ENCODE results near the gene CCZ1. TPM values are rescaled to one million over a fixed set of nuclear protein-coding genes. Genes with fewer than 3 reads are reported as not detected.
"Not testable (repeated sequence)": the region's sequence is repeated elsewhere in the genome, so short reads cannot be mapped to it uniquely, and the experiment has no call there.

CCZ1 gene
- total RNA-seq, 1 experiment from 2014 or later = 56.2 TPM

- H3K4me3 ChIP-seq (ENCODE audit: low read length); H3K9ac ChIP-seq (ENCODE audit: low read length); H3K4me2 ChIP-seq (ENCODE audit: low read length); CTCF ChIA-PET; BruUV-seq (replicated peaks); ATAC-seq; H3K4me1 ChIP-seq (ENCODE audit: insufficient read depth, low read length); H3K9me2 ChIP-seq (replicated peaks; ENCODE audit: low read length); H3K79me2 ChIP-seq (ENCODE audit: low read length); H3K27me3 ChIP-seq (ENCODE audit: low read length); H3F3A ChIP-seq (ENCODE audit: low read length, unreplicated experiment); H3K9me3 ChIP-seq (ENCODE audit: low read length); H4K20me1 ChIP-seq (ENCODE audit: low read length); DNase-seq; H3K36me3 ChIP-seq (ENCODE audit: low read depth, low read length); H3K27ac ChIP-seq (ENCODE audit: low read length); POLR2A ChIA-PET (ENCODE audit: unreplicated experiment); H2AFZ ChIP-seq (ENCODE audit: low read length): not testable (repeated sequence)
- intact Hi-C loops (cut with micrococcal nuclease) = loop anchor here (5.0 kb wide), 1 partner anchor 579 kb away; no protein-coding TSS in a partner anchor
These were observed 40.0 kb upstream of the CCZ1 start for GRCh38 chr7:5858494-5858893.

GRCh38 chr7:5861281-5861680, 37.3 kb upstream of the CCZ1 start:
- H2AFZ ChIP-seq (ENCODE audit: low read length); H3K27me3 ChIP-seq (ENCODE audit: low read length); POLR2A ChIA-PET (ENCODE audit: unreplicated experiment); H3K79me2 ChIP-seq (ENCODE audit: low read length); ATAC-seq; H3F3A ChIP-seq (ENCODE audit: low read length, unreplicated experiment); H3K9me3 ChIP-seq (ENCODE audit: low read length); H3K4me2 ChIP-seq (ENCODE audit: low read length); BruUV-seq (replicated peaks); H3K27ac ChIP-seq (ENCODE audit: low read length); H3K4me3 ChIP-seq (ENCODE audit: low read length); intact Hi-C loops (cut with micrococcal nuclease); H3K9me2 ChIP-seq (replicated peaks; ENCODE audit: low read length); H4K20me1 ChIP-seq (ENCODE audit: low read length); DNase-seq; H3K4me1 ChIP-seq (ENCODE audit: insufficient read depth, low read length); H3K36me3 ChIP-seq (ENCODE audit: low read depth, low read length); H3K9ac ChIP-seq (ENCODE audit: low read length); CTCF ChIA-PET: not testable (repeated sequence)

GRCh38 chr7:5862753-5863366, 35.7 kb upstream of the CCZ1 start:
- POLR2A ChIA-PET (ENCODE audit: unreplicated experiment); H3K36me3 ChIP-seq (ENCODE audit: low read depth, low read length); H2AFZ ChIP-seq (ENCODE audit: low read length); H3K79me2 ChIP-seq (ENCODE audit: low read length); H3K4me2 ChIP-seq (ENCODE audit: low read length); H3K9me3 ChIP-seq (ENCODE audit: low read length); H3K4me3 ChIP-seq (ENCODE audit: low read length); H4K20me1 ChIP-seq (ENCODE audit: low read length); H3F3A ChIP-seq (ENCODE audit: low read length, unreplicated experiment); H3K27me3 ChIP-seq (ENCODE audit: low read length); H3K9me2 ChIP-seq (replicated peaks; ENCODE audit: low read length); DNase-seq; ATAC-seq; H3K9ac ChIP-seq (ENCODE audit: low read length); H3K27ac ChIP-seq (ENCODE audit: low read length); BruUV-seq (replicated peaks); intact Hi-C loops (cut with micrococcal nuclease); H3K4me1 ChIP-seq (ENCODE audit: insufficient read depth, low read length): not testable (repeated sequence)
- CTCF ChIA-PET = interaction anchor here (0.6 kb wide), 1 partner anchor 12 kb away, joined by 5 read pairs; no protein-coding TSS in a partner anchor

- H3K4me1 ChIP-seq (ENCODE audit: insufficient read depth, low read length); CTCF ChIA-PET; H3K9ac ChIP-seq (ENCODE audit: low read length); H3K27me3 ChIP-seq (ENCODE audit: low read length); H3K9me2 ChIP-seq (replicated peaks; ENCODE audit: low read length); H3F3A ChIP-seq (ENCODE audit: low read length, unreplicated experiment); DNase-seq; BruUV-seq (replicated peaks); H3K4me2 ChIP-seq (ENCODE audit: low read length); H3K79me2 ChIP-seq (ENCODE audit: low read length); H3K9me3 ChIP-seq (ENCODE audit: low read length); H3K36me3 ChIP-seq (ENCODE audit: low read depth, low read length); H2AFZ ChIP-seq (ENCODE audit: low read length); H4K20me1 ChIP-seq (ENCODE audit: low read length); H3K27ac ChIP-seq (ENCODE audit: low read length); H3K4me3 ChIP-seq (ENCODE audit: low read length); ATAC-seq; intact Hi-C loops (cut with micrococcal nuclease): not testable (repeated sequence)
- POLR2A ChIA-PET (ENCODE audit: unreplicated experiment) = interaction anchor here (0.5 kb wide), 1 partner anchor 185 kb away, joined by 8 read pairs; no protein-coding TSS in a partner anchor
These were observed 33.1 kb upstream of the CCZ1 start for GRCh38 chr7:5865279-5865931.

All from PC-3 (cell line).